Effector memory CD8-positive, alpha-beta T cell (primary cell): Measurements from ENCODE around the gene HMGXB3.
"Not testable (repeated sequence)": the region's sequence is repeated elsewhere in the genome, so short reads cannot be mapped to it uniquely, and the experiment has no call there.

Experiments used
- ATAC-seq: fragments of 150-1000 bp; cut with Tn5 transposase; replicated peaks from 2 replicates; pipeline ENCODE4 v1.10.0; 2021; ENCODE audit warnings: mild to moderate bottlenecking, moderate library complexity
- DNase-seq, 3 experiments: peaks; one replicate each; pipeline ENCODE4 v3.0.0; 2021
- H3K27ac Mint-ChIP-seq, 2 donors: one replicate each; pipeline ENCODE4 v1.8.0; 2022; ENCODE audit warnings: mild to moderate bottlenecking in 2 of 2, mixed read lengths in 2 of 2, moderate library complexity in 2 of 2
- H3K27me3 Mint-ChIP-seq, 2 donors: one replicate each; pipeline ENCODE4 v1.8.0; 2022; ENCODE audit warnings: mixed read lengths in 2 of 2
- H3K36me3 Mint-ChIP-seq: one replicate; pipeline ENCODE4 v1.8.0; 2022; ENCODE audit warnings: mild to moderate bottlenecking, moderate library complexity, mixed read lengths; ENCODE audit not compliant: insufficient read depth
- H3K4me1 Mint-ChIP-seq, 2 donors: one replicate each; pipeline ENCODE4 v1.8.0; 2022; ENCODE audit warnings: low read depth in 2 of 2, mixed read lengths in 2 of 2
- H3K4me3 Mint-ChIP-seq, 2 donors: one replicate each; pipeline ENCODE4 v1.8.0; 2022; ENCODE audit warnings: mild to moderate bottlenecking in 2 of 2, mixed read lengths in 2 of 2, moderate library complexity in 2 of 2
- H3K9me3 Mint-ChIP-seq, 2 donors: one replicate each; pipeline ENCODE4 v1.8.0; 2022; ENCODE audit warnings: mixed read lengths in 2 of 2

Gene HMGXB3

GRCh38 chr5:150075806-150076205, 75.3 kb downstream of the HMGXB3 start:
- no peaks in the 10 kb centered on the region for H3K9me3 Mint-ChIP-seq
- H3K27ac Mint-ChIP-seq: no peak overlapping the region
- H3K27me3 Mint-ChIP-seq: peaks cover 0 to 18% of the 10 kb centered on the region in 2 donors
- ATAC-seq (no peak), DNase-seq (no peak)
- no peaks in the 10 kb centered on the region for H3K4me1 Mint-ChIP-seq
- H3K4me3 Mint-ChIP-seq: no peak overlapping the region
- peaks cover 5% of the 10 kb centered on the region for H3K36me3 Mint-ChIP-seq

- DNase-seq: no peak
Measured at GRCh38 chr5:150077060-150077459, 76.5 kb downstream of the HMGXB3 start.

DNA sequence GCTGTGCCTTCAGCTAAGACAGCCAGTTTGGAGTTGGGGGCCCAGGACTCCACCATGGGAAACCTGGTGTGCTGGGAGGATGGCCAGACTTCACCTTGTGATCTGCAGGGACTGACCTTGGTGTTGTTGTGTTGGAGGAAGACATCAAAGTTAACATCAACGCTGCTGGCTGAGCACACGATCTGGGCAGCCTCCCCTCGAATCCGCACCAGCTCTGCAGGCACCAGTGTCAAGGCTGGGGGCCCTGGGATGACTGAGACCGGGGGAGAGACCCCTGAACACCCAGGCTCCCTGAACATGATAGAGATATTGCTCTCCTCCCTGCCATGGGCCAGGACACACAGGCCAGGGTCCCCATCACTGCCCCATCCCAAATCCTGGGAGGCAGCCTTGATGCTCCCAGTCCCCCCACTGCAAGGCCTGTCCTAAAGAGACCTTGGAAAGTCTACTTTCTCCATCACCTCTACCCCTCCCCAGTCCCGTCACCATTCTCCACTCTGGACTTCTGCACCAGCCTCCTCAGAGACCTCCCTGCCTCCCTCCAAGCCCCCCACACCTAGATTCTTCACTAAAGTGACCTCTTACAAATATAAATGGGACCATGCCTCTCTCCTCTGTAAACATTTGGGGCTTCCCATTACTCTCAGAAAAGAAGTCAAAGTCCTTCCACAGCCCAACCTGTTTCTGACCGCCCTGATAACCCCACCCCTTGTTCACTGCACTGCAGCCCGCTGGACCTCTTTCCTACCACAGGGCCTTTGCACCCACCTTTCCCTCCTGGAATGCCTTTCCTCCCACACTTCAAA, 77.7 kb downstream of the HMGXB3 start:
- DNase-seq (no peak), ATAC-seq (no peak)
- Mint-ChIP-seq H3K36me3 (peaks cover 5% of the 10 kb centered on the region), H3K4me3 (no peak overlapping the region), H3K27ac (no peak overlapping the region), H3K27me3 (peaks cover 14 to 42% of the 10 kb centered on the region in 2 donors), H3K9me3 (no peaks in the 10 kb centered on the region), H3K4me1 (no peaks in the 10 kb centered on the region)

More at GRCh38 chr5:150077060-150077459, 76.5 kb downstream of the HMGXB3 start:
- no peak overlapping the region for H3K4me3 Mint-ChIP-seq
- no peak for ATAC-seq
- no peaks in the 10 kb centered on the region for H3K4me1 Mint-ChIP-seq
- peaks cover 5% of the 10 kb centered on the region for H3K36me3 Mint-ChIP-seq
- H3K9me3 Mint-ChIP-seq: no peaks in the 10 kb centered on the region
- H3K27ac Mint-ChIP-seq: no peak overlapping the region
- peaks cover 2 to 31% of the 10 kb centered on the region in 2 donors for H3K27me3 Mint-ChIP-seq

- DNase-seq (no peak), ATAC-seq (no peak)
- Mint-ChIP-seq H3K27ac (no peak overlapping the region), H3K9me3 (no peaks in the 10 kb centered on the region), H3K4me1 (no peaks in the 10 kb centered on the region), H3K4me3 (no peak overlapping the region), H3K36me3 (peaks cover 5% of the 10 kb centered on the region), H3K27me3 (peaks cover 22 to 51% of the 10 kb centered on the region in 2 donors)
Measured at GRCh38 chr5:150078802-150079689, 78.5 kb downstream of the HMGXB3 start.

DNA sequence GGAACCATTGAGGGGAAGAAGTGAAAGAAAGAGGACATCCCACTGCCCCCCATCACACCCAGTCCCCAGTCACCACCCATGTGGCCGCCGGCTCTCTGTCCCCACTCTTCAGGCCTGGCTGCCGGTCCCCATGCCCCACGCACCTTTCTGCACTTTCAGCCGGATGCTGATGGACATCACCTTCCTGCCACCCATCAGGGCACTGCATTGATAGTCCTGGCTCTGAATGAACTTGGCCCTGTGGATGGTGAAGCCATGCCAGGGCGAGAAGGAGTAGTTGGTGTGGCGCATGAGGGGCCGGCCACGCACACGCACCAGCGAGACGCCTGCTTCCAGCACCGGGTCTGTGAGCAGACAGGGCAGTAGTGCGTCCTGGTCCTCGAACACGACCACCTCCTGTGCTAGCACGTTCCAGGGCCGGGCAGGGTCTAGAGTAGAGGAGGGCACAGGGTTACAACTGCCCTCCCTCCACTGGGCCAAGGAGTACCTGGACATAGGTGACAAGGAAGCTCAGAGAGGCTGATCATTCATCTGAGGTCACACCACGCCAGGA, 79.4 kb downstream of the HMGXB3 start:
- Mint-ChIP-seq H3K27me3 (peaks cover 24 to 52% of the 10 kb centered on the region in 2 donors), H3K36me3 (peaks cover 5% of the 10 kb centered on the region), H3K4me3 (no peak overlapping the region), H3K9me3 (no peaks in the 10 kb centered on the region), H3K4me1 (no peaks in the 10 kb centered on the region), H3K27ac (no peak overlapping the region)
- DNase-seq (no peak), ATAC-seq (no peak)

DNA sequence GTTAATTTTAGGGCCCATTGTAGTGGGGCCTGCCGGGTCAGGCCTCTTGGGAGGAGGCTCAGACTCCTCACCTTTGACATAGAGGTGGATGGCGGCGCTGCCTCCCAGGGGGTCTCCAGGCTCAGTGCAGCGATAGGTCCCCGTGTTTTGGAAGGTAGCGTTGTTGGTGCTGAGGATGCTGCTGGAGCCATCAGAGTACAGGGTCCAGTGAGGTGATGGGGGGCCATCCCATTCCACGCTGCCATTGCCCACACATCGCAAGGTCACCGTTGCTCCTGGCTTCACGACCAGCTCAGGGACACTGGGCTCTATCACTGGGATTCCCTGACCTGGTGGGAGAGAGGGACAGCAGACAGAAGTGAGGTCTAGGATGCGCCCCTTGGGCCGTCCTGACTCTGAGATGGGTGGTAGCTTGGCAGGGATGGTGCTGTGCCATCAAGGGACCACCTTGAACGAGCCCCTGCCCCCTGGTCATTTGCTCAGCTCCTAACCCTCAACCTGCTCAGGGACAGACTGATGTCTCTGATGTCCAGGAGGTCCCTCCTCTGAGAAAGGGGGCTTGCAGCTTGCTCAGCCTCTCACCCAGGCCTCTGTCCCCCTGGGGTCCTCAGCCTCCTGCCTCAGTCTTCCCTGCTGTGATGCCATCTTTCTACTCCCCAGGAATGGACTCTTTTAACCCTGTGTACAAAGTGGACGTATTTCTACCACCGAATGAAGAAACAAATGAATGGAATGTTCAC, 80.3 kb downstream of the HMGXB3 start:
- H3K4me1 Mint-ChIP-seq: no peaks in the 10 kb centered on the region
- no peak overlapping the region for H3K4me3 Mint-ChIP-seq
- peaks cover 5% of the 10 kb centered on the region for H3K36me3 Mint-ChIP-seq
- no peak overlapping the region for H3K27ac Mint-ChIP-seq
- ATAC-seq (no peak), DNase-seq (no peak)
- peaks cover 31 to 61% of the 10 kb centered on the region in 2 donors for H3K27me3 Mint-ChIP-seq
- H3K9me3 Mint-ChIP-seq: no peaks in the 10 kb centered on the region

DNA sequence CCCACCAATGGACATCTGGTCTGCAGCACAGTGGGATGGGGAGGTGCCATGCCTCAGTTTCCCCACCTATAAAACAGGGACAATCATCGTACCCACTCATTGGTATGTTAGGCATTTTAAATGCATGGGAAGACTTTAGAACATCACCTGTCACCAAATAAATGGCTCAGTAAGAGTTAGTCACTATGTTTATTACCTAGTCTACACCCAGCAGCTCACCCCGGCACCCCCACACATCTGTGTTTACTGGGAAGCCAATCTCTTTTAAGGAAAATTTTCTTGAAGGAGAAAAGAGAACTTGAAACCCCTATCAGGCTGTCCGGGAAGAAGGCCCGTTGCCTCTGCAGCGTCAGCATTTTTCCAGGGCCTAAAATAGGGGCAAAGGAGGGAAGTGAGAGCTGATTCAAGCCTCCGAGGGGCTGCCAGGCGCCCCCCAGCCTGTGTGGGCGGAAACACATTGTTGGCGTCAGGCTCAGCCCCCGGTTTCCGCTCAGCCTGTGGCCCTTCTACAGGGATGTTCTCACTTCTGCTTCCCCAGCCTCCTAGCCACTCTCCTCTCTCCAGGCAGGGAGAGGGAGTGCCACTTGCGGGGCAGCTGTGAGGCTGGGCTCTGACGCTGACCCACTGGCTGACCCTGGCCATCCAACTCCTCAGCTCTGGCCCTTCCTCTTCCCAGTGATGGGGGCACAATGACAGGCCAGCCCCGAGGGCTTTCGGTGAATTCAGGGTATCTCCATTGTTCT, 81.2 kb downstream of the HMGXB3 start:
- peaks cover 40 to 69% of the 10 kb centered on the region in 2 donors for H3K27me3 Mint-ChIP-seq
- H3K4me1 Mint-ChIP-seq: no peaks in the 10 kb centered on the region
- H3K36me3 Mint-ChIP-seq: peaks cover 5% of the 10 kb centered on the region
- no peaks in the 10 kb centered on the region for H3K9me3 Mint-ChIP-seq
- no peak overlapping the region for H3K4me3 Mint-ChIP-seq
- DNase-seq (no peak), ATAC-seq (peak; percentile 17)
- no peak overlapping the region for H3K27ac Mint-ChIP-seq

DNA sequence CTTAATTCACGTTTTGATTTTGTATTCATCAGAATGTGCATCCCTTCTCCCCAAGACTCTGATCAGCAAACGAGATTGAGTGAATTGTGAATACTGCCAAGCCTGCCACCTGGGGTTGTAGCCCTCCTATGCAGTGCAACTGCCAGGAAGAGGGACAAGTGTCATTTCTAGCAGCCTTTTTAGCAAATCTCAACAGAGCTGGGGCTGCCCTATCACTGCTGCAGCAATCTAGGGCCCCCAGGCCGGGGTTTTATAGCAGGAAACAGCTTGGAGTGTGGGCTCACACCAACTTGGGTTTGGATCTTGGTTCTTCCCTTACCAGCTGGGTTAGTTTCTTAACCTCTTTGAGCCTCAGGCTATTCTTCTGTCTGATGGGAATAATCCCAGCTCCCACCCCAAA, 81.8 kb downstream of the HMGXB3 start:
- no peaks in the 10 kb centered on the region for H3K4me1 Mint-ChIP-seq
- peaks cover 46 to 76% of the 10 kb centered on the region in 2 donors for H3K27me3 Mint-ChIP-seq
- DNase-seq (no peak), ATAC-seq (no peak)
- no peak overlapping the region for H3K4me3 Mint-ChIP-seq
- peaks cover 5% of the 10 kb centered on the region for H3K36me3 Mint-ChIP-seq
- no peak overlapping the region for H3K27ac Mint-ChIP-seq
- no peaks in the 10 kb centered on the region for H3K9me3 Mint-ChIP-seq

DNA sequence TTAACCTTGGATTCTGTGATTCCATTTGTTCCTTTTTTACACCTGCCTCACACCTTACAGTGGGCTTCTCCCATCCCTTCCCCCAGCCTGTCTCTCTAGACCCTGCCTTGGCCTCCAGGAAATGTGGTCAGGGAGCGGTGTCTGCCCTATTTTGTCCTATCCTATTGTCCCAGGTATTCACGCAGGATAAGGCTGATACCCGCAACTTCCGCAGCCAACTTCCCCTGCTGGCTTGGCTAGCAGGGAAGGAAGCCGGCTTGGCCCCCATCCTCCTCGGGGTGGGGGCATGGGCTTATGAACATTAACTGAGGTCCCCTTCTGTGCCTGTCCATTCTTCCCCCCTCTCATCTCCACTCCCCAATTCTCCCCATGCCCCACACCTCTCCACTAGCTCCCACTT, 82.3 kb downstream of the HMGXB3 start:
- ATAC-seq (no peak), DNase-seq (no peak)
- Mint-ChIP-seq H3K36me3 (peaks cover 5% of the 10 kb centered on the region), H3K27me3 (peaks cover 51 to 81% of the 10 kb centered on the region in 2 donors), H3K4me1 (no peaks in the 10 kb centered on the region), H3K4me3 (no peak overlapping the region), H3K27ac (no peak overlapping the region), H3K9me3 (no peaks in the 10 kb centered on the region)

DNA sequence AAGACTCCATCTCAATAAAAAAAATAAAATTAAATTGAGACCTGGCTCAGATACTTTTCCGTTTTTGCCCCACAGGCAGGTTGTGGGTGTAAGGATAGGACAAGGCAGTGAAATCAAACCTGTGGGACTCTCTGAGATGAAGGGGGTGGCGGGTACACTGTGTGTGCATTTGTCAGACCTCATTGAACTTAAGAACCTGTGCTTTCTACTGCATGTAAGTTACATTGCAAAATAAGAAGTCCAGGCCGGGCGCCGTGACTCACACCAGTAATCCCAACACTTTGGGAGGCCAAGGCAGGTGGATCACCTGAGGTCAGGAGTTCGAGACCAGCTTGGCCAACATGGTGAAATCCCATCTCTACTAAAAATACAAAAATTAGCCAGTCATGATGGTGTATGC, 84.2 kb downstream of the HMGXB3 start:
- not testable (repeated sequence) for H3K9me3 Mint-ChIP-seq

GRCh38 chr5:150085191-150085912, 84.8 kb downstream of the HMGXB3 start:
- no peaks in the 10 kb centered on the region for H3K9me3 Mint-ChIP-seq
- no peak overlapping the region for H3K27ac Mint-ChIP-seq
- no peaks in the 10 kb centered on the region for H3K36me3 Mint-ChIP-seq
- DNase-seq: no peak
- H3K27me3 Mint-ChIP-seq: peaks cover 73 to 81% of the 10 kb centered on the region in 2 donors
- H3K4me3 Mint-ChIP-seq: no peak overlapping the region
- ATAC-seq: no peak
- H3K4me1 Mint-ChIP-seq: no peaks in the 10 kb centered on the region

More for the DNA sequence above, 84.2 kb downstream of the HMGXB3 start:
- H3K27ac Mint-ChIP-seq, H3K4me3 Mint-ChIP-seq, ATAC-seq, H3K4me1 Mint-ChIP-seq, DNase-seq, H3K36me3 Mint-ChIP-seq: not testable (repeated sequence)
- peaks cover 70 to 81% of the 10 kb centered on the region in 2 donors for H3K27me3 Mint-ChIP-seq
